Ishikawa (cell line): ENCODE results near the gene COP1.

ENCODE experiments used
- CEBPB ChIP-seq: IDR thresholded peaks from 2 replicates; pipeline ENCODE4 v1.6.1; 2012
- EGR1 ChIP-seq: IDR thresholded peaks from 2 replicates; pipeline ENCODE4 v1.6.1; 2012
- EP300 ChIP-seq: IDR thresholded peaks from 2 replicates; pipeline ENCODE4 v1.6.1; 2012; ENCODE audit warnings: borderline replicate concordance
- FOXM1 ChIP-seq: IDR thresholded peaks from 2 replicates; pipeline ENCODE4 v1.6.1; 2012; ENCODE audit warnings: low read depth, borderline replicate concordance
- MAX ChIP-seq: IDR thresholded peaks from 2 replicates; pipeline ENCODE4 v1.6.1; 2012
- NFIC ChIP-seq: IDR thresholded peaks from 2 replicates; pipeline ENCODE4 v1.6.1; 2012
- RAD21 ChIP-seq: IDR thresholded peaks from 2 replicates; pipeline ENCODE4 v1.6.1; 2012; ENCODE audit warnings: low read depth
- REST ChIP-seq: IDR thresholded peaks from 2 replicates; pipeline ENCODE4 v1.6.1; 2012; ENCODE audit warnings: low read depth, mild to moderate bottlenecking
- TAF1 ChIP-seq: IDR thresholded peaks from 2 replicates; pipeline ENCODE4 v1.6.1; 2012; ENCODE audit warnings: low read depth, mild to moderate bottlenecking
- TEAD4 ChIP-seq: IDR thresholded peaks from 2 replicates; pipeline ENCODE4 v1.6.1; 2012
- YY1 ChIP-seq: IDR thresholded peaks from 2 replicates; pipeline ENCODE4 v1.6.1; 2012; ENCODE audit warnings: low read depth
- ZBTB7A ChIP-seq: IDR thresholded peaks from 2 replicates; pipeline ENCODE4 v1.6.1; 2012; ENCODE audit warnings: low read depth

GRCh38 chr1:175968486-175969172 is 238.5 kb downstream of the COP1 start:
- TF ChIP-seq MAX, result no peak
- no peak for TF ChIP-seq TAF1
- TF ChIP-seq YY1, result no peak
- no peak for TF ChIP-seq EP300
- no peak for TF ChIP-seq NFIC
- no peak for TF ChIP-seq ZBTB7A
- TF ChIP-seq FOXM1, result no peak
- no peak for TF ChIP-seq RAD21
- TF ChIP-seq CEBPB, result no peak
- TF ChIP-seq EGR1, result no peak
- TF ChIP-seq REST, result no peak
- no peak for TF ChIP-seq TEAD4
